Endodermal cell (in vitro differentiated cells): ENCODE results near the gene MTSS2. TPM values are rescaled to one million over a fixed set of nuclear protein-coding genes. Genes with fewer than 3 reads are reported as not detected.

ENCODE experiments used
- DNase-seq: peaks from one replicate; pipeline ENCODE4 v3.0.0-alpha.2; 2017
- H3K27ac ChIP-seq: 2 replicates; pipeline ENCODE4 v1.5.1; 2013; ENCODE audit warnings: mild to moderate bottlenecking, low read depth, low read length, moderate library complexity
- H3K27me3 ChIP-seq: 2 replicates; pipeline ENCODE4 v1.6.1; 2013; ENCODE audit warnings: mild to moderate bottlenecking, low read length, moderate library complexity; ENCODE audit not compliant: insufficient read depth, control insufficient read depth, poor library complexity, severe bottlenecking
- H3K36me3 ChIP-seq: 2 replicates; pipeline ENCODE4 v1.7.0; 2013; ENCODE audit warnings: mild to moderate bottlenecking, low read length, moderate library complexity; ENCODE audit not compliant: control insufficient read depth, insufficient read depth
- H3K4me1 ChIP-seq: one replicate; pipeline ENCODE4 v1.7.0; 2013; ENCODE audit warnings: low read length; ENCODE audit not compliant: control insufficient read depth, insufficient read depth
- H3K4me3 ChIP-seq: 2 replicates; pipeline ENCODE4 v1.5.1; 2013; ENCODE audit warnings: mild to moderate bottlenecking, low read length, moderate library complexity
- H3K9ac ChIP-seq: 2 replicates; pipeline ENCODE4 v1.6.1; 2013; ENCODE audit warnings: mild to moderate bottlenecking, low read length, moderate library complexity; ENCODE audit not compliant: poor library complexity, severe bottlenecking; ENCODE audit errors: extremely low read depth
- H3K9me3 ChIP-seq: 2 replicates; pipeline ENCODE4 v1.6.1; 2013; ENCODE audit warnings: mild to moderate bottlenecking, low read length, moderate library complexity; ENCODE audit not compliant: control insufficient read depth
- H3K27ac Mint-ChIP-seq: 2 replicates; pipeline ENCODE4 v1.8.0; 2020; ENCODE audit warnings: mixed read lengths
- H3K27me3 Mint-ChIP-seq: 2 replicates; pipeline ENCODE4 v1.8.0; 2021; ENCODE audit warnings: mild to moderate bottlenecking, mixed read lengths; ENCODE audit not compliant: insufficient read depth
- H3K36me3 Mint-ChIP-seq: 2 replicates; pipeline ENCODE4 v1.8.0; 2020; ENCODE audit warnings: low read depth, mixed read lengths
- H3K4me1 Mint-ChIP-seq: 2 replicates; pipeline ENCODE4 v1.8.0; 2020; ENCODE audit warnings: mixed read lengths
- H3K4me3 Mint-ChIP-seq: 2 replicates; pipeline ENCODE4 v1.8.0; 2020; ENCODE audit warnings: mild to moderate bottlenecking, moderate library complexity, mixed read lengths
- H3K9me3 Mint-ChIP-seq: 2 replicates; pipeline ENCODE4 v1.8.0; 2020; ENCODE audit warnings: mild to moderate bottlenecking, mixed read lengths
- CTCF ChIP-seq: fragments of 200-600 bp; sonication (generic); conservative IDR thresholded peaks from 2 replicates; pipeline ENCODE4 v1.5.0; 2021; ENCODE audit warnings: antibody characterized with exemption, mild to moderate bottlenecking
- WGBS, 2 experiments: methylation state at CpG; one replicate each; pipeline versions ENCODE4 v1.1.5 to v1.1.7; 2013; ENCODE audit warnings: missing lambda C conversion rate in 2 of 2, mixed read lengths in 1 of 2; ENCODE audit not compliant: insufficient coverage in 1 of 2, insufficient read length in 1 of 2; 5-methylcytosine and 5-hydroxymethylcytosine counted together
- total RNA-seq, 2 donors: library from RNA; stranded (reverse); fragmentation: NEBNext Ultra II Directional in 1 of 2; extraction: Animal tissue kit (Norgen Biotek cat#: 25700) in 1 of 2; gene quantifications; 2 replicates in 1 of 2; 3 replicates in 1 of 2; pipeline ENCODE4 v1.2.1, GENCODE V29; 2021

MTSS2 gene
- total RNA-seq, 2 donors from 2014 or later = 23.4 to 24.0 TPM

- no peak overlapping the region for H3K4me3 ChIP-seq
- Mint-ChIP-seq H3K4me3 (no peak overlapping the region), H3K27me3 (peaks cover 1% of the 10 kb centered on the region), H3K36me3 (no peaks in the 10 kb centered on the region), H3K9me3 (no peaks in the 10 kb centered on the region), H3K27ac (no peak overlapping the region), H3K4me1 (peaks cover 5% of the 10 kb centered on the region)
- no peak overlapping the region for H3K9ac ChIP-seq
- H3K4me1 ChIP-seq = peaks cover 8% of the 10 kb centered on the region
- no peaks in the 10 kb centered on the region for H3K27me3 ChIP-seq
- no peak for DNase-seq
- H3K36me3 ChIP-seq = no peaks in the 10 kb centered on the region
- no peaks in the 10 kb centered on the region for H3K9me3 ChIP-seq
- WGBS, 2 experiments = 92 to 93% methylated on average over 19 to 22 of the region's 22 CpGs
- no peak overlapping the region for H3K27ac ChIP-seq
- TF ChIP-seq CTCF = no peak
Measured at GRCh38 chr16:70689035-70689969, 3.4 kb upstream of the MTSS2 start.

GRCh38 chr16:70688246-70688742, 2.4 kb upstream of the MTSS2 start:
- no peak for TF ChIP-seq CTCF
- H3K4me1 ChIP-seq = peaks cover 4% of the 10 kb centered on the region
- WGBS, 2 experiments = 89 to 90% methylated on average over 7 to 8 of the region's 8 CpGs
- H3K27ac ChIP-seq = no peak overlapping the region
- Mint-ChIP-seq H3K4me1 (no peaks in the 10 kb centered on the region), H3K4me3 (no peak overlapping the region), H3K27me3 (peaks cover 1% of the 10 kb centered on the region), H3K9me3 (no peaks in the 10 kb centered on the region), H3K27ac (no peak overlapping the region), H3K36me3 (no peaks in the 10 kb centered on the region)
- H3K4me3 ChIP-seq = no peak overlapping the region
- H3K36me3 ChIP-seq = no peaks in the 10 kb centered on the region
- H3K27me3 ChIP-seq = no peaks in the 10 kb centered on the region
- H3K9ac ChIP-seq = no peak overlapping the region
- no peaks in the 10 kb centered on the region for H3K9me3 ChIP-seq
- peak; percentile 75 for DNase-seq

- Histone ChIP-seq H3K36me3 (no peaks in the 10 kb centered on the region), H3K27ac (peak overlapping the region; percentile 49), H3K9ac (no peak overlapping the region), H3K4me3 (no peak overlapping the region), H3K9me3 (no peaks in the 10 kb centered on the region), H3K4me1 (peaks cover 4% of the 10 kb centered on the region), H3K27me3 (no peaks in the 10 kb centered on the region)
- Mint-ChIP-seq H3K27me3 (peaks cover 1% of the 10 kb centered on the region), H3K9me3 (no peaks in the 10 kb centered on the region), H3K4me3 (peak overlapping the region; percentile 62), H3K27ac (no peak overlapping the region), H3K36me3 (no peaks in the 10 kb centered on the region), H3K4me1 (no peaks in the 10 kb centered on the region)
- no peak for TF ChIP-seq CTCF
- DNase-seq = no peak
- 92 to 96% methylated on average over 17 to 18 of the region's 18 CpGs for WGBS, 2 experiments
Measured at GRCh38 chr16:70687671-70688245, 1.9 kb upstream of the MTSS2 start.
